Erythroblast (primary cell): ENCODE measurements around the gene DGCR6.

Experiments used
- GATA1 ChIP-seq: IDR thresholded peaks from 2 replicates; pipeline ENCODE4 v1.6.1; 2011; ENCODE audit warnings: low read depth, mild to moderate bottlenecking, control low read depth, low read length, moderate library complexity
- POLR2A ChIP-seq: IDR thresholded peaks from 2 replicates; pipeline ENCODE4 v1.6.1; 2011; ENCODE audit warnings: mild to moderate bottlenecking, low read length

DNA sequence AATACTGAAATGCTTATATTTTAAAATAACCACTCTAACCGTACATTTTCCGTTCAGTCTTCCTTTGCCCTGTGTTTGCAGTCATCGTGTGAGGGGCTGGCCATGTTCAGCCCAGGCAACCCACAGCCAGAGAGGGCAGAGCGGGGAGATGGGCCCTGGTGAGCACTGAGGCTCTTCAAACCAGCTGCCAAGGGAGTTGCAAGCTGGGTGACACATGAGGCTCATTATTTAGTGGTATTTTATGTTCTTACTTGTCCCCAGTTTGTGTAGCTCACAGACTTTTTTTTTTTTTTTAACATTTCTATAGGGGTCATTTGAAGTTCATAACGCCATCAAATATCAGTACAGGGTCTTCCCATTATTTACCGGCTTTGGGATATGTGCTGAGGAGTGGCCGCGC, 18.0 kb upstream of the DGCR6 start:
- TF ChIP-seq POLR2A = no peak
- TF ChIP-seq GATA1 = no peak
